ENCODE data around the gene PCDHA6. TPM values are rescaled to one million over a fixed set of nuclear protein-coding genes. Genes with fewer than 3 reads are reported as not detected.
"Not testable (repeated sequence)": the region's sequence is repeated elsewhere in the genome, so short reads cannot be mapped to it uniquely, and the experiment has no call there.

PCDHA6 gene
- total RNA-seq, 1 donor from 2014 or later, result 20.6 TPM

GRCh38 chr5:140821375-140822280 lies 6.1 kb upstream of the PCDHA6 start, which contains the start of gene PCDHA5:
TSS of gene PCDHA5 (plus strand) at chr5:140821613.
- H3K4me3 Mint-ChIP-seq (ENCODE audit: unreplicated experiment), result no peak within 1 kb of the TSS

GRCh38 chr5:140822281-140822629 lies 5.5 kb upstream of the PCDHA6 start:
- H3K27ac Mint-ChIP-seq (ENCODE audit: unreplicated experiment), result no peak overlapping the region
- H3K9me3 Mint-ChIP-seq (ENCODE audit: low read depth), result peaks cover 4% of the 10 kb centered on the region
- no peak overlapping the region for H3K4me3 Mint-ChIP-seq (ENCODE audit: unreplicated experiment)
- H3K36me3 Mint-ChIP-seq (ENCODE audit: low read depth), result peaks cover 3% of the 10 kb centered on the region
- no peak for TF ChIP-seq CTCF (IDR thresholded peaks at IDR 0.05)
- DNase-seq (ENCODE audit: low spot score), result no peak
- no peaks in the 10 kb centered on the region for H3K27me3 Mint-ChIP-seq (ENCODE audit: low read depth)
- H3K4me1 Mint-ChIP-seq (ENCODE audit: low read depth), result peaks cover 3% of the 10 kb centered on the region

More at GRCh38 chr5:140821375-140822280, 6.1 kb upstream of the PCDHA6 start, which contains the start of gene PCDHA5:
- peaks cover 4% of the 10 kb centered on the region for H3K9me3 Mint-ChIP-seq (ENCODE audit: low read depth)
- peaks cover 3% of the 10 kb centered on the region for H3K36me3 Mint-ChIP-seq (ENCODE audit: low read depth)
- H3K27me3 Mint-ChIP-seq (ENCODE audit: low read depth), result no peaks in the 10 kb centered on the region
- H3K27ac Mint-ChIP-seq (ENCODE audit: unreplicated experiment), result no peak within 1 kb of the TSS
- no peaks in the 10 kb centered on the region for H3K4me1 Mint-ChIP-seq (ENCODE audit: low read depth)
- no peak for TF ChIP-seq CTCF (IDR thresholded peaks at IDR 0.05)
- DNase-seq (ENCODE audit: low spot score), result no peak

GRCh38 chr5:140822969-140823368 lies 4.8 kb upstream of the PCDHA6 start:
- DNase-seq (ENCODE audit: low spot score); H3K4me1 Mint-ChIP-seq (ENCODE audit: low read depth); H3K36me3 Mint-ChIP-seq (ENCODE audit: low read depth); H3K4me3 Mint-ChIP-seq (ENCODE audit: unreplicated experiment); H3K27me3 Mint-ChIP-seq (ENCODE audit: low read depth); H3K9me3 Mint-ChIP-seq (ENCODE audit: low read depth); H3K27ac Mint-ChIP-seq (ENCODE audit: unreplicated experiment): not testable (repeated sequence)

GRCh38 chr5:140823475-140823874 lies 4.3 kb upstream of the PCDHA6 start:
- no peak for TF ChIP-seq CTCF (IDR thresholded peaks at IDR 0.05)
- Mint-ChIP-seq H3K27ac (ENCODE audit: unreplicated experiment) (no peak overlapping the region), H3K27me3 (ENCODE audit: low read depth) (no peaks in the 10 kb centered on the region), H3K4me3 (ENCODE audit: unreplicated experiment) (no peak overlapping the region), H3K9me3 (ENCODE audit: low read depth) (peaks cover 5% of the 10 kb centered on the region), H3K4me1 (ENCODE audit: low read depth) (peaks cover 5% of the 10 kb centered on the region), H3K36me3 (ENCODE audit: low read depth) (peaks cover 5% of the 10 kb centered on the region)
- no peak for DNase-seq (ENCODE audit: low spot score)

GRCh38 chr5:140828362-140828737 lies 590 bp downstream of the PCDHA6 start:
- H3K36me3 Mint-ChIP-seq (ENCODE audit: low read depth), result peaks cover 14% of the 10 kb centered on the region
- H3K4me3 Mint-ChIP-seq (ENCODE audit: unreplicated experiment), result peak overlapping the region; percentile 82
- peak; percentile 49 for TF ChIP-seq CTCF (IDR thresholded peaks at IDR 0.05)
- H3K27ac Mint-ChIP-seq (ENCODE audit: unreplicated experiment), result peak overlapping the region; percentile 85
- no peak for DNase-seq (ENCODE audit: low spot score)
- H3K4me1 Mint-ChIP-seq (ENCODE audit: low read depth), result peaks cover 19% of the 10 kb centered on the region
- H3K9me3 Mint-ChIP-seq (ENCODE audit: low read depth), result peaks cover 19% of the 10 kb centered on the region
- no peaks in the 10 kb centered on the region for H3K27me3 Mint-ChIP-seq (ENCODE audit: low read depth)

GRCh38 chr5:140829511-140830501 lies 2.0 kb downstream of the PCDHA6 start:
- Mint-ChIP-seq H3K9me3 (ENCODE audit: low read depth) (peaks cover 21% of the 10 kb centered on the region), H3K4me1 (ENCODE audit: low read depth) (peaks cover 19% of the 10 kb centered on the region), H3K36me3 (ENCODE audit: low read depth) (peaks cover 21% of the 10 kb centered on the region)
- H3K27me3 Mint-ChIP-seq (ENCODE audit: low read depth); DNase-seq (ENCODE audit: low spot score); H3K4me3 Mint-ChIP-seq (ENCODE audit: unreplicated experiment); H3K27ac Mint-ChIP-seq (ENCODE audit: unreplicated experiment): not testable (repeated sequence)
